ENCODE measurements around the gene TMEM170A. TPM values are rescaled to one million over a fixed set of nuclear protein-coding genes. Genes with fewer than 3 reads are reported as not detected.

TMEM170A gene
- total and polyA plus RNA-seq, 2 experiments from 2014 or later = 21.1 to 43.6 TPM

DNA sequence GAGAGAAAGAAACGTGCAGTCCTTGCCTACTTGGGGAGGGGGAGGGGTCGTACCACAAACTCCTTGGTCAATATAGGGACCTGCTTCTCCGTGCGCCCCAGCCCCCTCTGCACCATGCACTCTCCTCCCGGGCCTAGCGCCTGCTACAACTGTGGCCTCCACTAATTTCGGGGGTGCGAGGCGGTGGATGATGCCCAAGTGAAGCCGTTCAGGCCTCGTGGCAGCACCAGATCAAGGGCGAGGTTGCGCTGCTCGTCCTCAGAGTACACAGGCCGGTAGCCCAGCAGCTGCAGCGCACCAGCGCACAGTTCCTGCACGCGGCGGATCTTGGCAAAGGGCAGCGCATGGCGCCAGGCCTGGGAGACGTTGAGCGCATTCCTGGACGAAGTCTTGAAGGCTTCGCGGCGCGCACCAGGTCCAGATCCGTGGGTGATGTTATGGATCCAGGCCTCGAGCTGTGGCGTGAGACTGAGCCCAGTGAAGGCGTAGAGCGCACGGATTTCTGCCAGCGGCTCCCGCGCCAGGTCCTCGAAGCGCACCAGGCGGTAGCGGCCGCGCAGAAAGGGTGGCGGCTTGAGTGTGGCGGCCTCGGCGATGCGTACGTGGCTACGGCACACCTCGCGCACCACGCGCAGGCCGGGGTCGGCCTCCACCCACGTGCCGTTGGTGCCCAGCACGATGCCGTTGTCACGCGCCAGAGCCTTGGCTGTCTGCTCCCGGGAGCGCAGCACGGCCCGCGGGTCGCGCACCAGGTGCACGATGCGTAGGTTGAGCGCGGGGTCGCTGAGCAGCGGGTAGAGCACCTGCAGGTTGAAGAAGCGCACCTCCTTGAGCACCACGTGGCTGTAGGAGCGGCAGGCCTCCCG lies 14.2 kb upstream of the TMEM170A start:
- Histone ChIP-seq H2AFZ (no peak overlapping the region), H4K20me1 (ENCODE audit: insufficient read depth, poor library complexity, severe bottlenecking) (no peaks in the 10 kb centered on the region)

DNA sequence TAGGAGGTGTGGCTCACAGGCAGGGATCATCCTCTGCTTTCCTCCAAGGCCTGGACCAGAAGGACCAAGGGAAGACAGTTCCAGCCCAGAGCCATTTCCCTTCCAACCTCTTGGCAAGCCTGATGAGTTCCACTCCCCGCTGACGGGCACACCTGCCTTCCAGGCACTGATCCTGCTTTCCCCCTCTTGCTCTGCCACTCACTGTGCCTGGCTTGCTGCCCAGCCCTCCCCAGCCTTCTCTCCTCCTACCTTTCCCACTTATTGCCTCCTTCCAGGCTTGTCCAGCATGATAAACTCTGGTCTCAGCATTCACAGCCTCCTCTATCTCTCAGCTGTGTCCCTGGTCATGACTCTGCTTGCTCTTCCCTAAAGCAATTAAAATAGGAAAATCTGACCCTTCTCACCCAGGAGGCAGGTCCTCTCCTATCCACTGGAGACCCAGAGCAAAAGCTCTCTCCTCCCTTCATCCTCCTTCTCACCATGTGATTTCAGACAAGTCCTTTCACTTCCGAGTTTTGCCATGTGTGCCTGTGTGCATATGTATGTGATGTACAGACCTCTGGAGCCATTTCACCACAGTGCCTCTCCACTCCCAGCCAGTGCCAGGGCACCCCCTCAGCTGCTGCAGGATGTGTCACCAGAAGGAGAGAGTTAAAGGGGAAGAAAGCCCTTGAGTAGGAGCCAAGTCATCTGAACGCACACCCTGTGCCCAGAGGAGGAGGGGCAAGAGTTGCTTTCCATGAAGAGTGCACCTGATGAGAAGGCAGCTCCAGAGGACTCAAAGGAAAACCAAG lies 13.4 kb upstream of the TMEM170A start:
- no peaks in the 10 kb centered on the region for H3K27me3 ChIP-seq
- H3K79me2 ChIP-seq = no peaks in the 10 kb centered on the region
- no peaks in the 10 kb centered on the region for H3K4me1 ChIP-seq (ENCODE audit: insufficient read depth)
- H3K9me2 ChIP-seq (replicated peaks; ENCODE audit: insufficient read depth) = no peaks in the 10 kb centered on the region
- TF ChIP-seq EZH2 (IDR thresholded peaks at IDR 0.05; ENCODE audit: borderline replicate concordance) (no peak), EZH2phosphoT487 (IDR thresholded peaks at IDR 0.05; ENCODE audit: low read depth, severe bottlenecking, unreplicated experiment) (no peak)
- TF ChIP-seq, protein P1, sequence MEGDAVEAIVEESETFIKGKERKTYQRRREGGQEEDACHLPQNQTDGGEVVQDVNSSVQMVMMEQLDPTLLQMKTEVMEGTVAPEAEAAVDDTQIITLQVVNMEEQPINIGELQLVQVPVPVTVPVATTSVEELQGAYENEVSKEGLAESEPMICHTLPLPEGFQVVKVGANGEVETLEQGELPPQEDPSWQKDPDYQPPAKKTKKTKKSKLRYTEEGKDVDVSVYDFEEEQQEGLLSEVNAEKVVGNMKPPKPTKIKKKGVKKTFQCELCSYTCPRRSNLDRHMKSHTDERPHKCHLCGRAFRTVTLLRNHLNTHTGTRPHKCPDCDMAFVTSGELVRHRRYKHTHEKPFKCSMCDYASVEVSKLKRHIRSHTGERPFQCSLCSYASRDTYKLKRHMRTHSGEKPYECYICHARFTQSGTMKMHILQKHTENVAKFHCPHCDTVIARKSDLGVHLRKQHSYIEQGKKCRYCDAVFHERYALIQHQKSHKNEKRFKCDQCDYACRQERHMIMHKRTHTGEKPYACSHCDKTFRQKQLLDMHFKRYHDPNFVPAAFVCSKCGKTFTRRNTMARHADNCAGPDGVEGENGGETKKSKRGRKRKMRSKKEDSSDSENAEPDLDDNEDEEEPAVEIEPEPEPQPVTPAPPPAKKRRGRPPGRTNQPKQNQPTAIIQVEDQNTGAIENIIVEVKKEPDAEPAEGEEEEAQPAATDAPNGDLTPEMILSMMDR (IDR thresholded peaks at IDR 0.05; ENCODE audit: poor library complexity) = no peak
- no peak overlapping the region for H3K4me3 ChIP-seq
- DNase-seq (ENCODE audit: low spot score) = no peak
- 90% methylated on average over 4 of the region's 4 CpGs for WGBS (ENCODE audit: low lambda C conversion rate, missing lambda C conversion rate)
- H3K36me3 ChIP-seq (replicated peaks; ENCODE audit: insufficient read depth, low read depth) = no peaks in the 10 kb centered on the region
- no peak overlapping the region for H2AFZ ChIP-seq
- H3K9me3 ChIP-seq (ENCODE audit: low read depth) = no peaks in the 10 kb centered on the region
- no peak overlapping the region for H3K27ac ChIP-seq
- no peak overlapping the region for H3K4me2 ChIP-seq
- no peaks in the 10 kb centered on the region for H4K20me1 ChIP-seq (ENCODE audit: insufficient read depth, poor library complexity, severe bottlenecking)

More for the DNA sequence above, 14.2 kb upstream of the TMEM170A start:
- TF ChIP-seq, protein P1 (IDR thresholded peaks at IDR 0.05; ENCODE audit: poor library complexity) = no peak
- no peak for TF ChIP-seq EZH2phosphoT487 (IDR thresholded peaks at IDR 0.05; ENCODE audit: low read depth, severe bottlenecking, unreplicated experiment)
- TF ChIP-seq EZH2 (IDR thresholded peaks at IDR 0.05; ENCODE audit: borderline replicate concordance) = no peak
- Histone ChIP-seq H3K4me2 (no peak overlapping the region), H3K9me2 (replicated peaks; ENCODE audit: insufficient read depth) (no peaks in the 10 kb centered on the region), H3K4me1 (ENCODE audit: insufficient read depth) (no peaks in the 10 kb centered on the region), H3K27ac (no peak overlapping the region), H3K36me3 (replicated peaks; ENCODE audit: insufficient read depth, low read depth) (no peaks in the 10 kb centered on the region), H3K79me2 (no peaks in the 10 kb centered on the region), H3K4me3 (no peak overlapping the region), H3K27me3 (no peaks in the 10 kb centered on the region), H3K9me3 (ENCODE audit: low read depth) (no peaks in the 10 kb centered on the region)
- DNase-seq (ENCODE audit: low spot score) = no peak
- 98% methylated on average over 67 of the region's 80 CpGs for WGBS (ENCODE audit: low lambda C conversion rate, missing lambda C conversion rate)

DNA sequence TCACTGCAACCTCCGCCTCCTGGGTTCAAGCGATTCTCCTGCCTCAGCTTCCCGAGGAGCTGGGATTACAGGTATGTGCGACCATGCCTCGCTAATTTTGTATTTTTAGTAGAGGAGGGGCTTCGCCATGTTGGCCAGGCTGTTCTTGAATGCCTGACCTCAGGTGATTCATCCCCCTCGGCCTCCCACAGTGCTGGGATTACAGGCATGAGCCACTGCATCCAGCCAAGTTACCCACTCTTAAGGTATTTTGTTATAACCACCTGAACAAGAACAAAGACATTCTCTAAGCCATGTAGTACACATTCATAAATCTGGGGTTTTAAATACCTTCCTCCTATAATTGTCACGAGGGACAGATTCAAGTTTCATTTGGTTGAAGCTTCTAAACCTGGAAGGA lies 12.3 kb upstream of the TMEM170A start:
- H3K4me2 ChIP-seq = no peak overlapping the region
- WGBS (ENCODE audit: low lambda C conversion rate, missing lambda C conversion rate) = 91% methylated on average over 8 of the region's 8 CpGs
- no peak for DNase-seq (ENCODE audit: low spot score)

More for the DNA sequence above, 12.3 kb upstream of the TMEM170A start:
- Histone ChIP-seq H3K27ac (no peak overlapping the region), H3K36me3 (replicated peaks; ENCODE audit: insufficient read depth, low read depth) (no peaks in the 10 kb centered on the region), H3K9me2 (replicated peaks; ENCODE audit: insufficient read depth) (no peaks in the 10 kb centered on the region), H2AFZ (no peak overlapping the region), H3K9me3 (ENCODE audit: low read depth) (no peaks in the 10 kb centered on the region), H3K4me3 (no peak overlapping the region), H3K27me3 (no peaks in the 10 kb centered on the region), H4K20me1 (ENCODE audit: insufficient read depth, poor library complexity, severe bottlenecking) (no peaks in the 10 kb centered on the region), H3K79me2 (no peaks in the 10 kb centered on the region), H3K4me1 (ENCODE audit: insufficient read depth) (no peaks in the 10 kb centered on the region)
- TF ChIP-seq EZH2phosphoT487 (IDR thresholded peaks at IDR 0.05; ENCODE audit: low read depth, severe bottlenecking, unreplicated experiment) (no peak), EZH2 (IDR thresholded peaks at IDR 0.05; ENCODE audit: borderline replicate concordance) (no peak)
- TF ChIP-seq, protein P1 (IDR thresholded peaks at IDR 0.05; ENCODE audit: poor library complexity) = no peak
